ENCODE results near the gene STXBP6. TPM values are rescaled to one million over a fixed set of nuclear protein-coding genes. Genes with fewer than 3 reads are reported as not detected.

STXBP6 gene
- total and polyA plus RNA-seq, 10 of the 15 experiments (the other 5 are each of a cell fraction or from before 2014, with no cell fraction given) = 1.2 to 47.3 (median 1.9) TPM

- SMC1A ChIA-PET (ENCODE audit: uncharacterized antibody, unreplicated experiment) = no interaction called here
- H4K20me1 ChIP-seq (ENCODE audit: control insufficient read depth, insufficient read depth) = no peaks in the 10 kb centered on the region
- BruUV-seq (replicated peaks) = no TSS peak
These were observed 183.8 kb downstream of the STXBP6 start for GRCh38 chr14:24866067-24866639.

More at GRCh38 chr14:24866067-24866639, 183.8 kb downstream of the STXBP6 start:
- in situ Hi-C loops (cut with MboI) (no loop called here), intact Hi-C loops (cut with micrococcal nuclease; ENCODE audit: unreplicated experiment) (no loop called here)
- RAD21 ChIA-PET (ENCODE audit: unreplicated experiment) = no interaction called here
- H3K4me2 ChIP-seq (ENCODE audit: control insufficient read depth, insufficient read depth) = no peak overlapping the region
- WGBS (ENCODE audit: insufficient coverage, insufficient replicate concordance, low lambda C conversion rate, missing lambda C conversion rate) = 36% methylated on average over 1 of the region's 1 CpG
- H2AFZ ChIP-seq (ENCODE audit: control insufficient read depth, low read depth, low read length) = no peak overlapping the region
- no peaks in the 10 kb centered on the region for H3K36me3 ChIP-seq (ENCODE audit: control insufficient read depth in 2 of 2, insufficient read depth in 2 of 2, low read length in 1 of 2)
- POLR2A ChIA-PET = no interaction called here
- FAIRE-seq = no peak
- no peak for ATAC-seq
- no peaks in the 10 kb centered on the region for H3K4me1 ChIP-seq (ENCODE audit: control insufficient read depth, insufficient read depth, low read length)
- H3K9me3 ChIP-seq (replicated peaks; ENCODE audit: control insufficient read depth, insufficient read depth, low read length) = no peaks in the 10 kb centered on the region
- no peak overlapping the region for H3K27ac ChIP-seq (ENCODE audit: control insufficient read depth, insufficient read depth)
- no peak for DNase-seq (ENCODE audit: low read depth, low spot score)
- no peak for TF ChIP-seq ATF7 (IDR thresholded peaks at IDR 0.05; ENCODE audit: low read depth)
- no peak for TF ChIP-seq ZNF622 (IDR thresholded peaks at IDR 0.05)
- no peak for TF ChIP-seq E4F1 (IDR thresholded peaks at IDR 0.05; ENCODE audit: borderline replicate concordance, partially characterized antibody)
- TF ChIP-seq STAT3 (IDR thresholded peaks at IDR 0.05; ENCODE audit: low read depth, low read length) = no peak
- no peak for TF ChIP-seq WRNIP1 (IDR thresholded peaks at IDR 0.05; ENCODE audit: borderline replicate concordance, low read depth, low read length)
- no peak for TF ChIP-seq IRF3 (IDR thresholded peaks at IDR 0.05)
- TF ChIP-seq BCL3 (IDR thresholded peaks at IDR 0.05; ENCODE audit: borderline replicate concordance, insufficient read depth, low read depth, low read length, poor library complexity, severe bottlenecking) = no peak
- no peak for TF ChIP-seq TCF7 (IDR thresholded peaks at IDR 0.05; ENCODE audit: borderline replicate concordance)
- CTCF ChIA-PET = no interaction called here
- H3K4me3 ChIP-seq = no peak overlapping the region
- no peak overlapping the region for H3K9ac ChIP-seq (ENCODE audit: control insufficient read depth, insufficient read depth, low read length)
- H3K79me2 ChIP-seq (ENCODE audit: control insufficient read depth, insufficient read depth, low read length) = no peaks in the 10 kb centered on the region
- H3K27me3 ChIP-seq (replicated peaks in 1 of 2; ENCODE audit: control insufficient read depth in 2 of 2, insufficient read depth in 2 of 2, low read length in 1 of 2) = no peaks in the 10 kb centered on the region
